SKM-1 treated with dmso at 0.1 percent for 144 hours (cell line): Measurements from ENCODE around the gene PRPF8.
"Not testable (repeated sequence)": the region's sequence is repeated elsewhere in the genome, so short reads cannot be mapped to it uniquely, and the experiment has no call there.

Experiments used
- DNase-seq: peaks from one replicate; lab custom pipeline; 2025; ENCODE audit not compliant: unreplicated experiment; lab: John Stamatoyannopoulos, UW

Gene PRPF8

DNA sequence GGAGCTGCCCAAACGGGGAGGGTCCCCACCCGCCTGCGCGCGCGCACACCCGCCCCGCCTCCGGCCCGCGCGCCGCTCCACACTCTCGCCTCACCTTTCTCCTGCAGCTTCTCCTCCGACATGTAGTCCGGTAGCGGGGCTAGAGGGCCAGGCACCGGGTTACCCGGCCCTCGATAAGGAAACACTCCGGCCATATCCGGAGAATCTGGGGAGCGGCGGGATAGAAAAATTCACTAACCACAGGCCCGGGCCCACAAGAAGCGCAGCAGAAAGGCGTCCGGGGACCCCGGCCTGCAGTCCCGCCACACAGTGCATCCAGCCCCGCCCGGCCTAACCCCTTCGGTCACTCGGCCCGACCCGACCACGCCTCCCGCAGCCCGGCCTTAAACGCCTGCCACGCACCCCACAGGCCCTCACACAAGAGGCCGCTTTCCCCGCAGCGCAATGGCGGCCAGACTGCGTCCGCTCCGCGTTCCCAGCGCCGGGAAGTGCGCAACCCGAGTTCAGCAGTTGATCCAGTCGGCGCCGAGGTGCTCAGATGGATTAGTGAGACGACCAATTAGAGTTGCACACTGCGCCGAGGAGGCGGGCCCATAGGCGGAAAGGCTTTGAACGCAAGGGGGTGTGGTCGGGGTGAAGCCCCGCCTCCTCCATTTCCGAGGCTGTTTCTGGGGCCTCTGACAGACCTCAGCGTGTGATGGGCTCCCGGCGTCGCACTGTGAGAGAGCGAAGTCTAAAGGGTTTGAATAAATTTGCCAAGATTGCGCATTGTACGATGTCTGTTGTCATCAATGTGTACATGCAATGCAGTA is at the start of gene PRPF8:
TSS of gene PRPF8 (minus strand) at position 490 of the 812 bp plus-strand sequence. CDS start at position 194, 296 bp downstream.
- DNase-seq = peak; percentile 79

DNA sequence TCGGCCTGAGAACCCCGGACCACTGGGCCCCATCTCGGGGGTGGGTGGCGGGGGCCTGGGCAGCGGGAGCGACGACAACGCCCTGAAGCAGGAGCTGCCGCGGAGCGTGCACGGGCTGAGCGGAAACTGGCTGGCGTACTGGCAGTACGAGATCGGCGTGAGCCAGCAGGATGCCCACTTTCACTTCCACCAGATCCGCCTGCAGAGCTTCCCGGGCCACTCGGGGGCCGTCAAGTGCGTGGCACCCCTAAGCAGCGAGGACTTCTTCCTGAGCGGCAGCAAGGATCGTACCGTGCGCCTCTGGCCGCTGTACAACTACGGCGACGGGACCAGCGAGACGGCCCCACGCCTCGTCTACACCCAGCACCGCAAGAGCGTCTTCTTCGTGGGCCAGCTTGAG is 49.1 kb upstream of the PRPF8 start:
- DNase-seq = no peak

DNA sequence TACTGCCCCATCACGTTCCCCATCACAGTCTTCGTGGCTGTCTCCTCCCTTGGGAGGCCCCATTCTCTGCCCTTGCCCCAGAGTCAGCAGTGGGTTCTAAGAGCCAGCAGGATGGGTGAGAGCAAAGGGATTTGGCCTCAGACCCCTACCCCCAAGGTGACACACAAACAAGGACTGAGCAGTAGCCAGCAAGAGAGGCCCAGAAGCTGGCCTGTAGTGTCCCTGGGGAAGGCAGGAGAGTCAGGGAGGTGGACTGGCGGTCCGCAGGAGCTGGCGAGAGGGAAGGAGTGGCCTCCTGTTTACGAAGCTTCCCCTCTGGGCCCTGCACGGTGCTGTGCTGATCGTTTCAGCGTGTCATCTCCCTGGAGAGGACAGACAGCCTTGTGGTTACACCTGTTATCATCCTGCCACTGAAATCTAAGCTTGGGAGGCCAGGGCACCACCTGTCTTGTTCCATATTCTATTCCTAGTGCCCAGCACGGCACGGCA is 48.2 kb upstream of the PRPF8 start:
- no peak for DNase-seq

DNA sequence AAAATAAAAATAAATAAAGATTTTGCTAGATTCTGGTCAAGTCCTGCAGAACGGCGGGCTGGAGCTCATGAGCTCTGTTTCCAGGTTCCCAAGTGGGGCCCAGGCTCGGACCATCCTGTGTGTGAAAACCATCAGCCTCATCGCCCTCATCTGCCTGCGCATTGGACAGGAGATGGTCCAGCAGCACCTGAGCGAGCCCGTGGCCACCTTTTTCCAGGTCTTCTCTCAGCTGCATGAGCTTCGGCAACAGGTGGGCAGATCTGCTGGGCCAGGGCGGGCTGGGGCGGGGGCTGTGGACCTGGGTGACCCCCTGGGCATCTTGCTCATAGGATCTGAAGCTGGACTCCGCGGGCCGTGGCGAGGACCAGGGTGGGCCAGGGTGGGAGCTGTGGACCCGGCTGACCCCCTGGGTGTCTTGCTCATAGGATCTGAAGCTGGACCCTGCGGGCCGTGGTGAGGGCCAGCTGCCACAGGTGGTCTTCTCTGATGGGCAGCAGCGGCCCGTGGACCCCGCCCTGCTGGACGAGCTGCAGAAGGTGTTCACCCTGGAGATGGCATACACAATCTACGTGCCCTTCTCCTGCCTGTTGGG is 47.7 kb upstream of the PRPF8 start:
- DNase-seq = no peak

DNA sequence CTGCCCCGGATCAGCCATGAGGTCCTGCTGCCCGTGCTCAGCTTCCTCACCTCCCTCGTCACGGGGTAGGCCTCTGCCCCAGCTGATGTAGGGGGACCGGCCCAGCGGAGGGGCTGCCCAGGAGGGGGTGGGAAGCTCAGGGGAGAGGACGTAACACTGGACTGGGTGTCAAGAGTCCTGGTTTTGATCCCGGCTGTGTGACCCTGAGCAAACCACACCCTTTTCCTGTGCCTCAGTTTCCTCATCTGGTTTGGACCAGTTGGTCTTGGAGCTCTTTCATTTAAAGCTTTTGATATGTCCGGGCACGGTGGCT is 46.5 kb upstream of the PRPF8 start:
- DNase-seq = no peak

DNA sequence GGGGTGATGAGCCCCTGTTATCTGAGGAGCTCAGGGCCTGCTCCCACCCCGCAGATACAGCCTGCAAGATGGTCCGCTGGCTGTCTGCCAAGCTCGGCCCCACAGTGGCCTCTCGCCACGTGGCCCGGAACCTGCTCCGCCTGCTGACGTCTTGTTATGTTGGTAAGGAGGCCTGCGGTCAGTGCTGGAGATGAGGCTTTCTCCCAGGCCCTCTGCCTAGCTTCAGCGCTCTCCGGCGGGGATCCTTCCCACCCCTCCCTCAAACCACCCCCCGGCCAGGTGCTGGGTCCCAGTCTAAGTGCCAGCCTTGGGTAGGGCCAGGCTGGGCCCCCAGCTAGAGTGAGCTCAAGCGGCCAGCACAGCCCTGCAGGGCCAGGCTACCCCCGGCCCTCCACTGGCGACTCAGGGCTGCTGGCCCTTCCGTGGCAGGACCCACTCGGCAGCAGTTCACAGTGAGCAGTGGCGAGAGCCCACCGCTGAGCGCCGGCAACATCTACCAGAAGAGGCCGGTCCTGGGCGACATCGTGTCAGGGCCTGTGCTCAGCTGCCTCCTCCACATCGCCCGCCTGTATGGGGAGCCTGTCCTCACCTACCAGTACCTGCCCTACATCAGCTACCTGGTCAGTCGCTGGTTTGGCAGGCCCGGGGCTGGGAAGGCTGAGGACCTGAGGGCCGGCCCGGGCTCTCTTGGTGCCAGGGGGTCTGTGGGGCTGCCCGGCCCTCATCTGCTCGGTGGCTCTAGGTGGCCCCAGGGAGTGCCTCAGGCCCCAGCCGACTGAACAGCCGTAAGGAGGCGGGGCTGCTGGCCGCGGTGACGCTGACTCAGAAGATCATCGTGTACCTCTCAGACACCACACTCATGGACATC is 45.9 kb upstream of the PRPF8 start:
- no peak for DNase-seq

DNA sequence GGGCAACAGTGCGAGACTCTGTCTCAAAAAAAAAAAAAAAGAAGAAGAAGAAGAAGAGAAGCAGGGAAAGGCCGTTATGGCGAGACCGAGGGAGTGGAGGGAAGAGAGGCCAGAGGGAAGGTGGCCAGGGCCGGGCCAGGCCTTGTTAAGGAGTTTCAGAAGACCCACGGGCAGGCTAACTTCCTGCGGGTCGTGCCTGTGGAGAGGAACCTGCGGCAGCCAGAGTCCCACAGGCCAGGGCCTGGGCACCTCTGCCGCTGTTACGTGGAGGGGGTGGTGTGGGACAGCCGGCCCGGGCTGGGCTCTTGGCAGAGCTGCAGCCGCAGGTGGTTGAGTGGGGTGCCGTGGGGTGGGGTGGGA is 45.3 kb upstream of the PRPF8 start:
- DNase-seq = no peak

DNA sequence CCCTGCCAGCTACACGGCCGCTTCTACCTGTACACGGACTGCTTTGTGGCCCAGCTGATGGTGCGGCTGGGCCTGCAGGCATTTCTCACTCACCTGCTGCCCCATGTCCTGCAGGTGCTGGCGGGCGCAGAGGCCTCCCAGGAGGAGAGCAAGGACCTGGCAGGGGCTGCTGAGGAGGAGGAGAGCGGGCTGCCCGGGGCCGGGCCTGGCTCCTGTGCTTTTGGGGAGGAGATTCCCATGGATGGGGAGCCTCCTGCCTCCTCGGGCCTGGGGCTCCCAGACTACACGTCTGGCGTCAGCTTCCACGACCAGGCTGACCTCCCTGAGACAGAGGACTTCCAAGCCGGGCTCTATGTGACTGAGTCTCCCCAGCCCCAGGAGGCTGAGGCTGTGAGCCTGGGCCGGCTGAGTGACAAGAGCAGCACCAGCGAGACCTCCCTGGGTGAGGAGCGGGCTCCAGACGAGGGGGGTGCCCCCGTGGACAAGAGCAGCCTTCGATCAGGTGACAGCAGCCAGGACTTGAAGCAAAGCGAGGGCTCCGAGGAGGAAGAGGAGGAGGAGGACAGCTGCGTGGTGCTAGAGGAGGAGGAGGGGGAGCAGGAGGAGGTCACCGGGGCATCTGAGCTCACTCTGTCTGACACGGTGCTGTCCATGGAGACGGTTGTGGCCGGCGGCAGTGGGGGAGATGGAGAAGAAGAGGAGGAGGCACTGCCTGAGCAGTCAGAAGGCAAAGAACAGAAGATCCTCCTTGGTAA is 43.4 kb upstream of the PRPF8 start:
- DNase-seq = no peak

DNA sequence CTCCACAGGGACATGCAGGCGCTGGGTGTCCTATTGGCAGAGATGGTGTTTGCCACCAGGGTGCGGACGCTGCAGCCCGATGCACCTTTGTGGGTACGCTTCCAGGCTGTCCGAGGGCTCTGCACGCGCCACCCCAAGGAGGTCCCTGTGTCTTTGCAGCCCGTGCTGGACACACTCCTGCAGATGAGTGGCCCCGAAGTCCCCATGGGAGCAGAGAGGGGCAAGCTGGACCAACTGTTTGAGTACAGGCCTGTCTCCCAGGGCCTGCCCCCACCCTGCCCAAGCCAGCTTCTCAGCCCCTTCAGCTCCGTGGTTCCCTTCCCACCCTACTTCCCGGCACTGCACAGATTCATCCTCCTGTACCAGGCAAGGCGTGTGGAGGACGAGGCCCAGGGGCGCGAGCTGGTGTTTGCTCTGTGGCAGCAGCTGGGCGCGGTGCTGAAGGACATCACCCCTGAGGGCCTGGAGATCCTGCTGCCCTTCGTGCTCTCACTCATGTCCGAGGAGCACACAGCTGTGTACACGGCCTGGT is 42.7 kb upstream of the PRPF8 start:
- DNase-seq = no peak

DNA sequence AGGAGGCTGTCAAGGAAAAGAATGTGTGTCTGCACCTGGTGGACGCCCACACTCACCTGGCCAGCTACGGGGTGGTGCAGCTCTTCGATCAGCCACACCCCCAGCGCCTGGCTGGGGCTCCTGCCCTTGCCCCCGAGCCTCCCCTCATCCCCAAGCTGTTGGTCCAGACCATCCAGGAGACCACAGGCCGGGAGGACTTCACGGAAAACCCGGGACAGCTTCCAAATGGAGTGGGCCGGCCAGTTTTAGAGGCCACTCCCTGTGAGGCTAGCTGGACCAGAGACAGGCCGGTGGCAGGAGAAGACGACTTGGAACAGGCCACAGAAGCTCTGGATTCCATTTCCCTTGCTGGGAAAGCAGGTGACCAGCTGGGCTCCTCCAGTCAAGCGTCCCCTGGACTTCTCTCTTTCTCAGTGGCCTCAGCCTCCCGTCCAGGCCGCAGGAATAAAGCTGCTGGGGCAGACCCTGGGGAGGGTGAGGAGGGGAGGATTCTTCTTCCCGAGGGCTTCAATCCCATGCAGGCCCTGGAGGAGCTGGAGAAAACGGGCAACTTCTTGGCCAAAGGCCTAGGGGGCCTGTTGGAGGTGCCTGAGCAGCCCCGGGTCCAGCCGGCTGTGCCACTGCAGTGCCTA is 42.1 kb upstream of the PRPF8 start:
- DNase-seq = no peak

DNA sequence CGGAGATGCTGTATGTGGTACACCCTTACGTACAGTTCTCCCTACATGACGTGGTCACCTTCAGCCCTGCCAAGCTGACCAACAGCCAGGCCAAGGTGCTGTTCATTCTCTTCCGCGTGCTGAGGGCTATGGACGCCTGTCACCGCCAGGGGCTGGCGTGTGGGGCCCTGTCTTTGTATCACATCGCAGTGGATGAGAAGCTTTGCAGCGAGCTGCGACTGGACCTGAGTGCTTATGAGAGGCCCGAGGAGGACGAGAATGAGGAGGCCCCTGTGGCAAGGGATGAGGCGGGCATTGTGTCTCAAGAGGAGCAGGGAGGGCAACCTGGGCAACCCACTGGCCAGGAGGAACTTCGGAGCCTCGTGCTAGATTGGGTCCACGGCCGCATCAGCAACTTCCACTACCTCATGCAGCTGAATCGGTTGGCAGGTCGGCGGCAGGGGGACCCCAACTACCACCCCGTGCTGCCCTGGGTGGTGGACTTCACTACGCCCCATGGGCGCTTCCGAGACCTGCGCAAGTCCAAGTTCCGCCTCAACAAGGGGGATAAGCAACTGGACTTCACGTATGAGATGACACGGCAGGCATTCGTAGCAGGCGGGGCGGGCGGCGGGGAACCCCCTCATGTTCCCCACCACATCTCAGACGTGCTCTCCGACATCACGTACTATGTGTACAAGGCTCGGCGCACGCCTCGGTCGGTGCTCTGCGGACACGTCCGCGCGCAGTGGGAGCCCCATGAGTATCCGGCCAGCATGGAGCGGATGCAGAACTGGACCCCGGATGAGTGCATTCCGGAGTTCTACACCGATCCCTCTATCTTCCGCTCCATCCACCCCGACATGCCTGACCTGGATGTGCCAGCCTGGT is 41.2 kb upstream of the PRPF8 start:
- no peak for DNase-seq

DNA sequence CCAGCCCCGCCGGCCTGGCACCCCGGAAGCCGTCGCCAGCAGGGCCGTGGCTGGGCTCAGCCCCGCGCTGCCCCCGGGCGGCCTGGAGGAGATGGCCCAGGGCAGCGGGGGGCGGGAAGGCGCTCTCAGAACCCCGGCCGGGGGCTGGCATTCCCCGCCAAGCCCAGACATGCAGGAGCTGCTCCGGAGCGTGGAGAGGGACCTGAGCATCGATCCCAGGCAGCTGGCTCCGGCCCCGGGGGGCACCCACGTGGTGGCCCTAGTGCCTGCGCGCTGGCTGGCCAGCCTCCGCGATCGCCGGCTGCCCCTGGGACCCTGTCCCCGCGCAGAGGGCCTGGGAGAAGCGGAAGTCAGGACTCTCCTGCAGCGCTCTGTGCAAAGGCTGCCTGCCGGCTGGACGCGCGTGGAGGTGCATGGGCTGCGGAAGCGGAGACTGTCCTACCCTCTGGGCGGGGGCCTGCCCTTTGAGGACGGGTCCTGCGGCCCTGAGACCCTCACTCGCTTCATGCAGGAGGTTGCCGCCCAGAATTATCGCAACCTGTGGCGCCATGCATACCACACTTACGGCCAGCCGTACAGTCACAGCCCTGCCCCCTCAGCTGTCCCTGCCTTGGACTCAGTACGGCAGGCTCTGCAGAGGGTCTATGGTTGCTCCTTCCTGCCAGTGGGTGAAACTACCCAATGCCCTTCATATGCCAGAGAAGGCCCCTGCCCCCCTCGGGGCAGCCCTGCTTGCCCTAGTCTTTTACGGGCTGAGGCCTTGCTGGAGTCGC is 40.4 kb upstream of the PRPF8 start:
- DNase-seq = no peak

DNA sequence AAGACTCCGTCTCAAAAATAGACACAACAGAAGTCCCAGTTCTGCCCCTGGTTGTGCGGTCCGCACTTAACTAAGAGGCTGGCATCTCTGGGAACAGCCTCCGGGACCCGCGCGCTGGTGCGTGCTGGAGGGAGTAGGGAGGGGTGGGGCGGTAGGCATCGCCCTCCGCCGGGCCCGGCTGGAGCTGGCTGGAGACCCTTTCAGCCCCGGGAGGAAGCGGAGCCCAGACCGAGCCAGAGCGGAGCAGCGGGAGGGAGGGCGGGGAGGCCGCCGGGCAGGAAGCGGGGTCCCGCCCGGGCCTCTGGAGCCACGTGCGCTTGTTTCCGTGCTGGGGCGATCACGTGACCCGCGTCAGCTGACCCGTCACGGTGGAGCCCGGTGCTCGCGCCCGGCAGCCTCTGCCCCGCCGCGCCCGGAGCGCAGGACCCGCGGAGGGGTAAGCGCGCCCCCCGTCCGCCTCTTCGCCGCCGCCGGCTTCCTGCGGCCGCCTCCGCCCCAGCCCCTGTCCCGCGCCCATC is 39.7 kb upstream of the PRPF8 start, which contains the start of gene WDR81:
TSS of gene WDR81 (plus strand) at position 354 of the 518 bp plus-strand sequence. CDS start 256 bp downstream, outside the sequence.
- DNase-seq = peak; percentile 5

DNA sequence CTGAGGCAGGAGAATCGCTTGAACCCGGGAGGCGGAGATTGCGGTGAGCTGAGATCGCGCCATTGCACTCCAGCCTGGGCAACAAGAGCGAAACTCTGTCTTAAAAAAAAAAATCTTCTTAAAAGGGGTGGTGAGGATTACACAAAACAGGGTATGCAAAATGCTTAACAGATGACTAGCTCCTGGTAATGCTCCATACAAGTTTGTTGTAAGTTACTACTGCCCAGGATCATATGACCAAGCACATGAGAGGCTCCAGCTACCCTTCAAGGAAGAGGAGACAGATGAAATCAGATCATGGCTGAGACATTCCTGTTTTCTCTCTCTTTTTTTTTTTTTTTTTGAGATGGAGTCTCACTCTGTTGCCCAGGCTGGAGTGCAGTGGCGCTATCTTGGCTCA is 37.4 kb upstream of the PRPF8 start:
- not testable (repeated sequence) for DNase-seq

DNA sequence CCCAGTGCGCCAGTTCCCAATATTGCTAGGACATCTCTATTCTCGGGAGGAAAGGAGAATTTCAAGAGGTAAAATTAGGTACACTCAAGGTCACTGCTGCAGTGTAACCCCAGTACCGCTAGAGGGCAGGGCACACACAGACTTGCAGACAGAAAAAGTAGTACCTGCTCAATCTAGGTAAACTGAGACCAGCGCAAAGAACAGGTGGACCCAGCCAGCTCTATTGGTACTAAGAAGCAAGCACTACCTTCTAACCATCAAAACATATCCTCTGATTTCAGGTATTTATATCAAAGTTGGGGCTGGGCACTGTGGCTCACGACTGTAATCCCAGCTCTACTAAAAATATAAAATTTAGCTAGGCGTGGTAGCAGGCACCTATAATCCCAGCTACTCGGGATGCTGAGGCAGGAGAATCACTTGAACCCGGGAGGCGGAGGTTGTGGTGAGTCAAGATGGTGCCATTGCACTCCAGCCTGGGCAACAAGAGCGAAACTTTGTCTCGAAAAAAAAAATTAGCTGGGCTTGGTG is 36.3 kb upstream of the PRPF8 start:
- DNase-seq = peak; percentile 19

DNA sequence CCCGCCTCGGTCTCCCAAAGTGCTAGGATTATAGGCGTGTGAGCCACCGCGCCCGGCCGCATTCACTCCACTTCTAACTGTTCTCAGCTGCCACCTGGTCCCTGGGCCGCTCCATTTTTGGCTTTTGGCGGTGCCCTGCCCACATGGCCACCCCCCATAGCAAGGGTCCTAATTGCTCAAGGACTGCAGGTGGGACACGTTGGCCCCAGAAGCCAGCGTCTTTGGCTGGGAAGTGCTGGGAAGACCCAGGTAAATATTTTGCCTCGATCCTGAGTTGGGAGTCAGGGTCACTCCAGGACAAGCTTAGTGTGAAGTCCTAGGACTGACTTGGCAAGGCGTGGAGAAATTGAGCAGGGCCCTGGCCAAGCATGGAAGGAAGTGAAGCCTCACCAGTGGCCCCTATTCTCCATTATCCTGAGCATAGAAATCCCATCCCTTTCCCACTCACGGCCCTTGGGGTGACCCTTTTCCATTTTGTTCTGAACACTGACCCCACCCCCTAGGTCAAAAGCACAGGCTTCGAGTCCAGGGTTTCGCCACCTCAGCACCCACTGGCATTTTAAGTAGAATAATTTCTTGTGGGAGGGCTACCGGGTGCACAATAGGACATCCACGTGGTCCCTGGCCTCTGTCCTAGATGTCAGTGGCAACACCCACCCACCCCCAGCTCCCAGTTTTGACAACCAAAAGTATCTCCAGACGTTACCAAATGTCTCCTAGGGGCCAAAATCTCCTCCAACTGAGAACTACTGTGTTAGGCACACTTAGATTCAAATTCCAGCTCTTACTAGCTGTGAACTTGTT is 33.9 kb upstream of the PRPF8 start:
- no peak for DNase-seq
